ENCODE results near the gene WFDC5.

Gene WFDC5

DNA sequence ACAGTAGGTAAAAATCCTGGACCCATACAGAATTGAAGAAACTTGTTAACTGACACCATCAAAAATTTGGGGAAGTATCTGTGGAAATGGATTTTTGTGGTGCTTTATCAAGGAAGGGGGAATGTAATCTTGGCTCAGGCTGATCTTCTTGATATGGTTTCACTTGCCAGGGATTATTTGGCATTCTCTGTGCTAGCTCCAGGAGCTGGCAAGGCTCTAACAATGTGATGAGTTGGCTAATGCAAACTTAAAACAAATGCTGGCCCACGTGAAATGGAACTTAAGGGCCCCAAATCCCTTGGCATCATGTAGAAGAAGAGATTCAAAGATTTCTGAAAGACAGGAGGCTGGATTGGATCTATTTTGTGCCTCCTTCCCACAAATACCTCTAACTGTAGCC, 27.2 kb downstream of the WFDC5 start:
- Mint-ChIP-seq H3K36me3 (ENCODE audit: low read depth) (peaks cover 39% of the 10 kb centered on the region), H3K27ac (peak overlapping the region; percentile 66)
- no peak for DNase-seq

GRCh38 chr20:45087097-45087790, 27.7 kb downstream of the WFDC5 start:
- Mint-ChIP-seq H3K36me3 (ENCODE audit: low read depth) (peaks cover 44% of the 10 kb centered on the region), H3K4me3 (no peak overlapping the region), H3K27me3 (no peaks in the 10 kb centered on the region), H3K27ac (peak overlapping the region; percentile 66), H3K4me1 (peaks cover 6% of the 10 kb centered on the region), H3K9me3 (no peaks in the 10 kb centered on the region)
- DNase-seq (no peak), ATAC-seq (no peak)

More for the DNA sequence above, 27.2 kb downstream of the WFDC5 start:
- no peak for ATAC-seq
- Mint-ChIP-seq H3K4me1 (peaks cover 6% of the 10 kb centered on the region), H3K9me3 (no peaks in the 10 kb centered on the region), H3K27me3 (no peaks in the 10 kb centered on the region), H3K4me3 (no peak overlapping the region)

DNA sequence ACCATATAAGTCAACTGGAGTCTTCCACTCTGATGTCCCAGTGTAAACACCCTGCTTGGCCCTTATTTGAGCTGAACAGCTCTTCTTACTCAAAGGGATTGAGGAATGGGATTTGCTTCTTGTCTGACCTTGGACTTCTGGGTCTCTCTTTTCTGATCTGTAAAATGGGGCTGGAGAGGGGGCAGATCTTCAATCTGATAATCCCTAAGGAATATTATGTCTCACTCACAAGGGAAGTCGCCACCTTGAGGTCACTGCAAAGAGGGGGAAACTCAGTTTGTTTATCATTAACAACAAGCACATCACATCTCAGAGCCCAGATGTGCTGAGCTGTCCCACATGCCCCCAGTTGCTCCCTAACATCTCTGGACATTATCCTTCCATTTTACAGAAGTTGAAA, 29.1 kb downstream of the WFDC5 start:
- H3K27me3 Mint-ChIP-seq: no peaks in the 10 kb centered on the region
- DNase-seq (no peak), ATAC-seq (no peak)
- H3K9me3 Mint-ChIP-seq: peaks cover 6% of the 10 kb centered on the region
- H3K4me3 Mint-ChIP-seq: no peak overlapping the region
- peaks cover 6% of the 10 kb centered on the region for H3K4me1 Mint-ChIP-seq
- H3K36me3 Mint-ChIP-seq (ENCODE audit: low read depth): peaks cover 57% of the 10 kb centered on the region
- H3K27ac Mint-ChIP-seq: peak overlapping the region; percentile 12

DNA sequence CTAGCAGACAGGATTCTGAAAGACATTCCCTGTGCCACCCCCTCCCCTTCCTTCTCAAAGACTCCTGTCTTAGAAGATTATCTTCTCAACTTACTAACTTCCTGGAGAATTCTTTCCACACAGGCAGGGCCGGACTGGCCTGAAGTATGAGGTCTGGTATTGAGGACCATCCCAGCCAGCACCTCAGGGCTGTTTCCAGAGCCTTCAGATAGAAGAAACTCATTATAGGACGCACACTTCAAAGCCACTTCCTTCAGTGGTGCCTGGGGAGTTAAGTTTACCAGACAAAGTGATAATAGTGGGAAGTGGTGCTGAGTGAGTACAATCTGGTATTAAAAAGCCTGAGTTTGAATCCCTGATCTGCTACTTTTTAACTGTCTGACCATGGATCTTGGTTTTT, 29.7 kb downstream of the WFDC5 start:
- Mint-ChIP-seq H3K4me1 (peaks cover 6% of the 10 kb centered on the region), H3K36me3 (ENCODE audit: low read depth) (peaks cover 60% of the 10 kb centered on the region), H3K4me3 (no peak overlapping the region), H3K27me3 (no peaks in the 10 kb centered on the region), H3K27ac (peak overlapping the region; percentile 12), H3K9me3 (peaks cover 6% of the 10 kb centered on the region)
- ATAC-seq (no peak), DNase-seq (no peak)

GRCh38 chr20:45083127-45083526, 31.8 kb downstream of the WFDC5 start:
- H3K36me3 Mint-ChIP-seq (ENCODE audit: low read depth): peaks cover 78% of the 10 kb centered on the region
- H3K27ac Mint-ChIP-seq: no peak overlapping the region
- no peak for ATAC-seq
- no peak overlapping the region for H3K4me3 Mint-ChIP-seq
- H3K9me3 Mint-ChIP-seq: peaks cover 6% of the 10 kb centered on the region
- H3K4me1 Mint-ChIP-seq: peaks cover 6% of the 10 kb centered on the region
- H3K27me3 Mint-ChIP-seq: no peaks in the 10 kb centered on the region
- no peak for DNase-seq

DNA sequence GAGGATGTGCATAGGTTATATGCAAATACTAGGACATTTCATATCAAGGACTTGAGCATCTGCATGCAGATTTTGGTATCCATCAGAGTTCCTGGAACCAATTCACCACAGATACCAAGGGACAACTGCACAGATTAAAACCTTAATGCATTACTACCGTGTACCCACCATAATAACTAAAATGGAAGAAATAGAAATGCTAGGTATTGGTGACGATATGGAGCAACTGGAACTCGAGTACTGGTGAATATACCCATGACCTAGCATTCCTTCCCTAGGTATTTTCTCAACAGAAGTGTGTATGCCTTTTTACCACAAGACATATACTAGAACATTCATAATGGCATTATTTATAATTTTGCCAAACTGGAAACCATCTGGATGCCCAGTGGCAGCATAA, 32.5 kb downstream of the WFDC5 start:
- ATAC-seq: no peak
- no peak for DNase-seq
- no peak overlapping the region for H3K27ac Mint-ChIP-seq
- H3K27me3 Mint-ChIP-seq: no peaks in the 10 kb centered on the region
- H3K36me3 Mint-ChIP-seq (ENCODE audit: low read depth): peaks cover 79% of the 10 kb centered on the region
- no peak overlapping the region for H3K4me3 Mint-ChIP-seq
- H3K9me3 Mint-ChIP-seq: peaks cover 6% of the 10 kb centered on the region
- peaks cover 6% of the 10 kb centered on the region for H3K4me1 Mint-ChIP-seq

DNA sequence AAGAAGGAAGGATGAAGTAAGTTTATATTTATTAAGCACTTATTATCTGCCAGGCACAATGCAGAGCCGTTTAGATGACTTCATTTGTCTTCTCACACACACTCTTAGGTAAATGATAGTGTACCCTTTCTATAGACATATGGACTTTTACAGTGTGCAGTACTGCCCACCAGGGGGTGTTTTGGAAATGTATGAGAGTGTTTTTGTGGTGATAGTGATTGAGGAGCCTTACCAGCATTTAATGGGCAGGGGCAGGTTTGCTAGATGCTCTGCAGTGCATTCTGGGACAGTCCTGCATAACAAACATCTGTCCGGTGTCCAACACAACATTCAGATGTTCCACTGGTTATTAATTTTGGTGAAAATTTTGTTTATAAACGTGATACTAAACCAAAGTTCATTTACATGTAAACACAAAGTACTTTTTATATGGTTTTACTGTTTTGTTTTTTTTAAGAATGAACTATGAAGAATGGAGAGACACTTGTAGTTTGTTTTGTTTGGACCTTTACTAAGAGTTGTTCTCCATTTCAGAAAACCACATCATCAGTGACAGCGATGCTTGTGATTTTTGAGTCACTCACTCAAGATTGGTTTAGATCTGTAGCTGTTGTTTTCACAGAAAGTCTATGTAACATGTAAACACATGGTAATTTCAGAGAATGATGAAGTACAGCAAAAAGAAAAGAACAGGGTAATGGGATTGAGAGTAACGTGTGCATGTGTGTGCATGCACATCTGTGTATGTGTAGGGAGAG, 33.9 kb downstream of the WFDC5 start:
- Mint-ChIP-seq H3K27ac (peak overlapping the region; percentile 19), H3K4me3 (no peak overlapping the region), H3K9me3 (peaks cover 6% of the 10 kb centered on the region), H3K27me3 (no peaks in the 10 kb centered on the region), H3K4me1 (peaks cover 4% of the 10 kb centered on the region), H3K36me3 (ENCODE audit: low read depth) (peaks cover 80% of the 10 kb centered on the region)
- no peak for ATAC-seq
- no peak for DNase-seq

DNA sequence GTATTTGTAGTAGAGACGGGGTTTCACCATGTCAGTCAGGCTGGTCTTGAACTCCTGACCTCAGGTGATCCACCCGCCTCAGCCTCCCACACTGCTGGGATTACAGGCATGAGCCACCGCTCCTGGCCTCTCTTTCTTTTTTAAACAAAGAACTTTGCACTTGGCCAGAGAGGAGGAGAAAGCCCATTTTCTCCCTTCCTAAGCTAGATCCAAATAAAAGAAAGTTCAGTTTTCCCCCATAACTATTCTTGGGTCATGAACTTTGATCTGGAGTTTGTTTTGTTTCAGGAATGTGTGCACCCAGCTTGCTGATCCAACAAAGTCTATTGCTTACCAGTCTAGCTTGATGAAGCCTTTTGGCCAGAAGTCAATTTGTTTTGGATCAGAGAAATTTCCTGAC, 37.4 kb downstream of the WFDC5 start:
- H3K27ac Mint-ChIP-seq: no peak overlapping the region
- peaks cover 6% of the 10 kb centered on the region for H3K9me3 Mint-ChIP-seq
- no peak for DNase-seq
- ATAC-seq: no peak
- no peak overlapping the region for H3K4me3 Mint-ChIP-seq
- no peaks in the 10 kb centered on the region for H3K27me3 Mint-ChIP-seq
- peaks cover 15% of the 10 kb centered on the region for H3K4me1 Mint-ChIP-seq
- peaks cover 82% of the 10 kb centered on the region for H3K36me3 Mint-ChIP-seq (ENCODE audit: low read depth)

- H3K27ac Mint-ChIP-seq: peak overlapping the region; percentile 79
- peak; percentile 60 for ATAC-seq
These were observed 41.8 kb downstream of the WFDC5 start for GRCh38 chr20:45073221-45073620.

DNA sequence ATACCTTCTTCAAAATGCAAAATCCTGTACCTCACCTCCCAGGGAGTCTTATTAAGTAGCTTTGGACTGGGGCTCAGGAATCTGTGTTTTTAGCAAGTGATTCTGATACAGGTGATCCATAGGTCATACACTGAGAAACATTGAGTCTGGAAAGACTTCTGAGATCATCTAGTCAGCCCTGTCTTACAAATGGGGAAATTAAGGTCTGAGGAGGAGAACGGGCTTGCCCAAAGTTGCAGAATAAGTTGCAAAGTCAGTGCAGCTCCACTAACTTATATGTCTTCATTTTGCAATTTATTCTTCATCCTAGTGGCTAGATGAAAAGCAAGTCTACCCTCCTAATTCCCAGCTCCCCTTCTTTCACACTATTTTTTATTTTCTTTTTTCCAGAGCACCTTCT, 42.9 kb downstream of the WFDC5 start:
- peaks cover 74% of the 10 kb centered on the region for H3K36me3 Mint-ChIP-seq (ENCODE audit: low read depth)
- DNase-seq (no peak), ATAC-seq (no peak)
- no peak overlapping the region for H3K4me3 Mint-ChIP-seq
- no peaks in the 10 kb centered on the region for H3K27me3 Mint-ChIP-seq
- H3K4me1 Mint-ChIP-seq: peaks cover 57% of the 10 kb centered on the region
- peak overlapping the region; percentile 67 for H3K27ac Mint-ChIP-seq
- no peaks in the 10 kb centered on the region for H3K9me3 Mint-ChIP-seq

More at GRCh38 chr20:45073221-45073620, 41.8 kb downstream of the WFDC5 start:
- Mint-ChIP-seq H3K9me3 (no peaks in the 10 kb centered on the region), H3K4me1 (peaks cover 51% of the 10 kb centered on the region), H3K4me3 (no peak overlapping the region), H3K27me3 (no peaks in the 10 kb centered on the region), H3K36me3 (ENCODE audit: low read depth) (peaks cover 69% of the 10 kb centered on the region)
- DNase-seq: no peak

DNA sequence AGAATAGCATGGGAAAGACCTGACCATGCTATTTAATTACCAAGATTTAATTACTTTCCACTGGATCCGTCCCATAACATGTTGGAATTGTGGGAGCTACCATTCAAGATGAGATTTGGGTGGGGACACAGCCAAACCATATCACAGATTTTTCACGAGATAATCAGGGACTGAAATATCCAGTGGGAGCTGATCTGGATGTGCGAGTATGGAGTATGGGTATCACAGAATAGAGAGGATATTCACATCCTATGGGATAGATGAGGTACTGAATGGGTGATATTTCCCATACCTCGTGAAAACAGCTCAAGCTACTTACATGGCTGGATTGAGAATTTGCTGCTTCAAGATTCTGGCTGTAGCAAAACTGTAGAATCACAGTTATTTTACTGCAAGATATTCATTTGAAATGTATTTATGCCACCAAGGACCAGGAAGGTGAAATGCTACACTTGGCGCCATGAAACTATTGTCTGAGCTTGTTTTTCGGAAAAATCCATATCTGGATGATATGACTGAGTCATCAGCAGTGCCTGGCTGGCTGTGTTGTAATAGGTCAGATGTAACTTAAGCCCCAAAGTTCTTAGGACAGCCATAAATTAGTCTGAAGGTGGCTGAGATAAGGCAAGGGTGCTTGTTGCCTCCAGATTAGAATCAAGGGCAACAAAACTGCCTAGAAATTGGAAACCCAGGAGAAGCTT, 43.9 kb downstream of the WFDC5 start:
- no peaks in the 10 kb centered on the region for H3K9me3 Mint-ChIP-seq
- ATAC-seq (no peak), DNase-seq (no peak)
- no peaks in the 10 kb centered on the region for H3K27me3 Mint-ChIP-seq
- H3K4me3 Mint-ChIP-seq: no peak overlapping the region
- peaks cover 73% of the 10 kb centered on the region for H3K36me3 Mint-ChIP-seq (ENCODE audit: low read depth)
- H3K27ac Mint-ChIP-seq: peak overlapping the region; percentile 36
- H3K4me1 Mint-ChIP-seq: peaks cover 65% of the 10 kb centered on the region

DNA sequence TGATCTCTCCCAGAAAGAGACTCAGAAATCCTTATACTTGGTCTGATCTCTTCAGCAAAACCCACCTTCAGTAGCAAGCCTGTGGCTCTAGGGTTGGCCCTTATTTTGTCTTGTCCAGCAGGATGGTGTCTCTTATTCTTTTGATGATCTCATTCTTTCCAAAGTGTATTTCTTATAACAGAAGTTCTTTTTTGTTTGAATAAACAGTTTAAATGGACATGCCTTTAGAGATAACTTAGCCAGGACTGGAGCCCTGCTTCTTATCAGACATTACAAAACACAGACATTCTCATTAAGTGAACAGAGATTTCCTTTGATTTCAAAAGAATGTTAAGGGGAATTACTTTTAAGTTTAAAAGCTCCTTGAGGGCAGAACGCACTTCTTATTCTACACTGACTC, 45.7 kb downstream of the WFDC5 start:
- Mint-ChIP-seq H3K36me3 (ENCODE audit: low read depth) (peaks cover 68% of the 10 kb centered on the region), H3K27ac (peak overlapping the region; percentile 37), H3K9me3 (no peaks in the 10 kb centered on the region), H3K4me3 (no peak overlapping the region), H3K4me1 (peaks cover 78% of the 10 kb centered on the region), H3K27me3 (no peaks in the 10 kb centered on the region)
- DNase-seq: no peak
- no peak for ATAC-seq

- Mint-ChIP-seq H3K9me3 (no peaks in the 10 kb centered on the region), H3K36me3 (ENCODE audit: low read depth) (peaks cover 64% of the 10 kb centered on the region), H3K27me3 (no peaks in the 10 kb centered on the region), H3K4me3 (no peak overlapping the region), H3K4me1 (peaks cover 75% of the 10 kb centered on the region), H3K27ac (peak overlapping the region; percentile 28)
- DNase-seq: no peak
- no peak for ATAC-seq
These were observed 47.4 kb downstream of the WFDC5 start for GRCh38 chr20:45067558-45067957.

DNA sequence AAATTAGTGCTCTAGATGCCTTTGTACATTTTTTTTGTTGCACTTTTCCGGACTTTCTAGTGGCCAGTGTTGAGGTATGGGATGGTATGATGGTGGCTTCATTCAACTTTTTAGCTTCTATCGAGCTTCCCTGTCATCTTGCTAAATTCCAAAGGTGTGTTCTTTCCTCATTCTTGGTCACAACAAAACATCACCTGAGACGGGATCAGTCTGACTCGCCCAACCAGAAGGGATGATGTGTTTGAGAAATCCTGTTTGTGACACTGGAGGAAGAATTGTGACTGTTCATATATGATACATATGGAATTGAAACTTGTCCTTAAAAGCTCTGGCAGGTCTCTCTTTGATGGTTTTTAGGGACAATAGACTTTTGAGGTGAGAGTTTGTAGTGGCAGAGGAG, 47.9 kb downstream of the WFDC5 start:
- Mint-ChIP-seq H3K4me1 (peaks cover 74% of the 10 kb centered on the region), H3K4me3 (no peak overlapping the region), H3K9me3 (no peaks in the 10 kb centered on the region), H3K27me3 (no peaks in the 10 kb centered on the region), H3K27ac (peak overlapping the region; percentile 28), H3K36me3 (ENCODE audit: low read depth) (peaks cover 69% of the 10 kb centered on the region)
- ATAC-seq: no peak
- DNase-seq: no peak

DNA sequence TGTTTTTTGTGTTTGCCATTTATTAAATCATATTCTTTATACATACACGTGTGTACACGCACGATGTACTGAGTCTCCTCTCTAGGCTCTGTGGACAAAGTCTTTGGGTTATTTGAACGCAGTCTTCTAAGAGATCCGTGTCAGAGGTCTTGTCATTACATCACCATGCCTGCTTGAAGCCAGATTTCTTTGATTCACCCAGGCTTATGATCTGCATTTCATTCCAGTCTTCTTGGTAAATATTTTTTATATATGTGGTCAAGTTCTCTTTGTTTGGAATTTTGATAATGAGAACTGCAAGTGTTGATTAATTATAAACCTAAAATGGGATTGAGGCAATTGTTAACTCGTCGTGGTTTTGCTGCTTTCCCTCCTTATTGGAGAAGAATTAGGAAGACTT, 48.6 kb downstream of the WFDC5 start:
- DNase-seq (no peak), ATAC-seq (no peak)
- peaks cover 76% of the 10 kb centered on the region for H3K4me1 Mint-ChIP-seq
- H3K36me3 Mint-ChIP-seq (ENCODE audit: low read depth): peaks cover 72% of the 10 kb centered on the region
- H3K9me3 Mint-ChIP-seq: no peaks in the 10 kb centered on the region
- H3K4me3 Mint-ChIP-seq: no peak overlapping the region
- H3K27me3 Mint-ChIP-seq: no peaks in the 10 kb centered on the region
- no peak overlapping the region for H3K27ac Mint-ChIP-seq

Measured in activated naive CD8-positive, alpha-beta T cell treated with anti-CD3 and anti-CD28 coated beads, Interleukin-2, amount 50 U/mL, for 24 hours (primary cell).